Transverse colon (tissue), 4 donors: ENCODE data around the gene PRG2. TPM values are rescaled to one million over a fixed set of nuclear protein-coding genes. Genes with fewer than 3 reads are reported as not detected.

Experiments used
- DNase-seq: peaks from one replicate; pipeline ENCODE4 v3.0.0-alpha.2; 2019
- H3K27ac ChIP-seq, 4 donors: fragments of 200-600 bp; sonication (generic); 2 replicates each; pipeline ENCODE4 v1.5.1; 2016 to 2018; ENCODE audit warnings: inconsistent platforms in 4 of 4
- H3K27me3 ChIP-seq: fragments of 200-600 bp; sonication (generic); 2 replicates; pipeline ENCODE4 v1.5.1; 2017; ENCODE audit warnings: inconsistent platforms
- H3K36me3 ChIP-seq, 4 donors: fragments of 200-600 bp; sonication (generic); 2 replicates each; pipeline ENCODE4 v1.5.1; 2017 to 2019; ENCODE audit warnings: inconsistent platforms in 4 of 4
- H3K4me1 ChIP-seq, 4 donors: fragments of 200-600 bp; sonication (generic); 2 replicates each; pipeline ENCODE4 v1.5.1; 2017 to 2020; ENCODE audit warnings: inconsistent platforms in 4 of 4
- H3K4me3 ChIP-seq, 4 donors: fragments of 200-600 bp; sonication (generic); 1 replicate in 1 of 4; 2 replicates in 3 of 4; pipeline versions ENCODE4 v1.5.1 to v1.6.1; 2017 to 2019; ENCODE audit warnings: inconsistent platforms in 4 of 4
- H3K9me3 ChIP-seq, 2 donors: fragments of 200-600 bp; sonication (generic); 2 replicates each; pipeline ENCODE4 v1.5.1; 2017 to 2019; ENCODE audit warnings: inconsistent platforms in 2 of 2
- CTCF ChIP-seq, 5 experiments: fragments of 200-600 bp in 3 of 5; fragments of 450-650 bp in 2 of 5; sonication (generic) in 3 of 5; IDR thresholded peaks; 1 replicate in 2 of 5; 2 replicates in 3 of 5; pipeline ENCODE4 v1.5.1; 2016 to 2017; ENCODE audit warnings: antibody characterized with exemption in 5 of 5, inconsistent platforms in 3 of 5, mild to moderate bottlenecking in 2 of 5, moderate library complexity in 1 of 5
- EP300 ChIP-seq: sonication (generic); formaldehyde crosslinking; IDR thresholded peaks from one replicate; pipeline ENCODE4 v1.6.1; 2017; ENCODE audit warnings: antibody characterized with exemption, low read depth
- POLR2A ChIP-seq: fragments of 450-650 bp; IDR thresholded peaks from one replicate; pipeline ENCODE4 v1.6.1; 2016; ENCODE audit warnings: antibody characterized with exemption, mild to moderate bottlenecking, moderate library complexity
- POLR2AphosphoS5 ChIP-seq, 3 donors: sonication (generic); formaldehyde crosslinking; IDR thresholded peaks; one replicate each; pipeline ENCODE4 v1.6.1; 2016; ENCODE audit warnings: antibody characterized with exemption in 3 of 3
- WGBS, 2 donors: methylation state at CpG; one replicate each; pipeline ENCODE4 v1.1.5; 2018; ENCODE audit warnings: low coverage in 1 of 2; 5-methylcytosine and 5-hydroxymethylcytosine counted together
- in situ Hi-C, 4 donors: fragments of 200-750 bp; cut with MboI; loops; one replicate each; pipeline versions ENCODE4 v1.15.0 to v1.15.1; 2017; ENCODE audit warnings: low sequenced_read_pairs in 3 of 4, low pct_ligation_motif_present in 1 of 4, low pct_unique_long_range_greater_than_20kb in 1 of 4
- intact Hi-C: fragments of 100-400 bp; cut with DNase I; formaldehyde crosslinking; loops from one replicate; pipeline ENCODE4 v1.15.1; 2023; ENCODE audit warnings: low total_unique reads
- total RNA-seq, 4 donors: library from RNA; depleted of rRNA; stranded (reverse); fragments of >200 nt; gene quantifications; one replicate each; pipeline ENCODE4 v1.1.0, GENCODE V29; 2016

PRG2 gene
- total RNA-seq, 4 donors from 2014 or later = not detected

GRCh38 chr11:57373146-57373545 is 17.3 kb downstream of the PRG2 start:
- in situ Hi-C loops = no loop called here
- H3K4me3 ChIP-seq = no peak overlapping the region
- H3K4me1 ChIP-seq = no peaks in the 10 kb centered on the region
- no peak overlapping the region for H3K27ac ChIP-seq
- TF ChIP-seq CTCF (IDR thresholded peaks at IDR 0.05) = no peak
- no peak for TF ChIP-seq POLR2AphosphoS5 (IDR thresholded peaks at IDR 0.05)
- no peak for TF ChIP-seq EP300
- TF ChIP-seq POLR2A = no peak
- H3K36me3 ChIP-seq = no peaks in the 10 kb centered on the region
- intact Hi-C loops = no loop called here
- DNase-seq = no peak
- 48 to 80% methylated on average over 1 to 3 of the region's 3 CpGs for WGBS, 2 donors
- no peaks in the 10 kb centered on the region for H3K27me3 ChIP-seq
- no peaks in the 10 kb centered on the region for H3K9me3 ChIP-seq

GRCh38 chr11:57370941-57371340 is 19.5 kb downstream of the PRG2 start:
- in situ Hi-C loops (no loop called here), intact Hi-C loops (no loop called here)
- H3K27ac ChIP-seq = no peak overlapping the region
- H3K36me3 ChIP-seq = no peaks in the 10 kb centered on the region
- H3K4me1 ChIP-seq = no peaks in the 10 kb centered on the region
- TF ChIP-seq POLR2AphosphoS5 (IDR thresholded peaks at IDR 0.05) (no peak), EP300 (no peak)
- no peaks in the 10 kb centered on the region for H3K27me3 ChIP-seq
- no peak overlapping the region for H3K4me3 ChIP-seq
- no peak for DNase-seq
- H3K9me3 ChIP-seq = no peaks in the 10 kb centered on the region

GRCh38 chr11:57370251-57370650 is 20.2 kb downstream of the PRG2 start:
- Histone ChIP-seq H3K4me3 (no peak overlapping the region), H3K36me3 (no peaks in the 10 kb centered on the region), H3K27me3 (no peaks in the 10 kb centered on the region), H3K9me3 (no peaks in the 10 kb centered on the region), H3K4me1 (no peaks in the 10 kb centered on the region), H3K27ac (no peak overlapping the region)
- WGBS, 2 donors = 87% methylated on average over 7 of the region's 7 CpGs; no CpG with 5 or more reads in 1 of the 2 donors
- no peak for DNase-seq
- no peak for TF ChIP-seq EP300
- intact Hi-C loops = no loop called here
- in situ Hi-C loops = no loop called here

GRCh38 chr11:57368845-57369232 is 21.6 kb downstream of the PRG2 start:
- Histone ChIP-seq H3K27ac (no peak overlapping the region), H3K4me1 (no peaks in the 10 kb centered on the region), H3K9me3 (no peaks in the 10 kb centered on the region), H3K4me3 (no peak overlapping the region), H3K36me3 (no peaks in the 10 kb centered on the region), H3K27me3 (no peaks in the 10 kb centered on the region)
- TF ChIP-seq POLR2AphosphoS5 (IDR thresholded peaks at IDR 0.05) (no peak), POLR2A (no peak), EP300 (no peak)
- 70% methylated on average over 5 of the region's 5 CpGs; no CpG with 5 or more reads in 1 of the 2 donors for WGBS, 2 donors
- DNase-seq = no peak
- in situ Hi-C loops = no loop called here
- intact Hi-C loops = no loop called here

GRCh38 chr11:57368106-57368844 is 22.2 kb downstream of the PRG2 start:
- Histone ChIP-seq H3K27ac (no peak overlapping the region), H3K27me3 (no peaks in the 10 kb centered on the region), H3K36me3 (no peaks in the 10 kb centered on the region), H3K4me1 (no peaks in the 10 kb centered on the region), H3K4me3 (no peak overlapping the region), H3K9me3 (no peaks in the 10 kb centered on the region)
- WGBS, 2 donors = 48% methylated on average over 19 of the region's 19 CpGs; no CpG with 5 or more reads in 1 of the 2 donors
- no peak for TF ChIP-seq CTCF (IDR thresholded peaks at IDR 0.05)
- TF ChIP-seq POLR2AphosphoS5 (IDR thresholded peaks at IDR 0.05) = no peak
- no peak for TF ChIP-seq EP300
- TF ChIP-seq POLR2A = no peak
- in situ Hi-C loops (no loop called here), intact Hi-C loops (no loop called here)
- no peak for DNase-seq
